ENCODE results near the gene NSG1. TPM values are rescaled to one million over a fixed set of nuclear protein-coding genes. Genes with fewer than 3 reads are reported as not detected.
"Not testable (repeated sequence)": the region's sequence is repeated elsewhere in the genome, so short reads cannot be mapped to it uniquely, and the experiment has no call there.

The NSG1 gene
- total RNA-seq, 1 donor from 2014 or later = 28.3 TPM

DNA sequence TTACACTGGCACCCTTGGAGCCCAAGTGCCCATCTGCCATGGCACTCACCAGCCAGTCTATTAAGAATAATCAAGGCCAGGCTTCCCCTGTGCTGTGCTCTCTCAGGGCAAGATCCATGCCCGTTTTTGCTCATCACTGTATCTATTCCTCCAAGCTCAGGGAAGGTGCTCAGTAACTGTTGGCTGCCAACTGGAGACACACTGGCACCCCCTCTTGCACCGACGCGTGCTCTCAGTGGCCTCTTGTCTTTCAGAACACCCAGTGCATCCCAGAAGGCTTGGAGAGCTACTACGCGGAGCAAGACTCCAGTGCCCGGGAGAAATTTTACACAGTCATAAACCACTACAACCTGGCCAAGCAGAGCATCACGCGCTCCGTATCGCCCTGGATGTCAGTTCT is 30.1 kb downstream of the NSG1 start:
- no peak for DNase-seq (ENCODE audit: low spot score)

DNA sequence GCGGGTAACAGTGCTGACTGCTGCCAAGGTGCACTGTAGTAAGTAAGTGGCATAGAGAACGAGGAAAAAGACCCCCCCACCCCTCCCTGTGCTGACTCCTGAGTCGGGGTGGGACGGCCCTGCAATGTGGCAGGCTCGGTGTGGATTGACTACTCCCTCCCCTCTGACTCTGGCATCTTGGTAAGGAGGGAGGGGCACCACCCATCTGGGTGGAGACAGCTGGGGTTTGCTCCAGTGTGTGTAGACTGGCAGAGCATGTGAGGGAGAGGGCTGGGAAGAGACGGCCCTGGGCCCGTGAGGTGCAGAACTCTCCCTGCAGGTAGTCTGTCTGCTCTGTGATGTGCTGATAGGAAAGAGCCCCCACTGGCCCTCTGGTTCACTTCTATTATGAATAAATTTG is 31.0 kb downstream of the NSG1 start:
- no peak for DNase-seq (ENCODE audit: low spot score)

DNA sequence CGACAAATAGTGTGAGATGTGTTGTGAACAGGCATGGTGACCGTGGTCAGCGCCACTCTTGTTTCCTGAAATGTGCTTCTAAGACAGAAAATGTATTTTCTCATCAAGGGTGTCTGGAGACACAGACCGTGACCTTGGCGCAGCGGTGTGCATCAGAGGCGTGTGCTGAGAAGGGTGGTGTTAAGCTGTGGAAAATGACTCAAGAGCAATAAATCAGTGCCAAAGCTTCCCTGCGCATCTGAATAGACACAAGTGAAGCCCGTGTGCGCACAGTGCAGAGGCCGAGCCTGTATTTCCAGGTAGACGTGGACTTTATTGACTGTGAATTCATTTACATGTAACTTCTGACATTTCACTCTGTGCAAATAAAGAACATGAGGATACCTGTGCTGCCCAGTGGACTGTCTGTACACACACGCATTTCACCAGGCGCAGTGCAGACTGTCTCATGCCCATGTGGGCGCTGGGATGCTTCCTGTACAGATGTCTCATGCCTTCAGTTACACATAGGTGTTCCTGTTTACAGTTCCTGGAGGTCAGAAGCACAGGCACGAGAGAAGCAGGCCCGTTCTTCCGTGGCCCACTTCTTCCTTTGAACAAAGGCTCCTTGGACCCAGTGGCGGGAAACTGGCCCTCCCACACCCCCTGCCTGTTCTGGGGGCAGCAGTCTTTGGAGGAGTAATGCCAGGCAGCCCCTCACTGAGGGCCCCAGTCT is 31.9 kb downstream of the NSG1 start:
- peak; percentile 18 for DNase-seq (ENCODE audit: low spot score)

DNA sequence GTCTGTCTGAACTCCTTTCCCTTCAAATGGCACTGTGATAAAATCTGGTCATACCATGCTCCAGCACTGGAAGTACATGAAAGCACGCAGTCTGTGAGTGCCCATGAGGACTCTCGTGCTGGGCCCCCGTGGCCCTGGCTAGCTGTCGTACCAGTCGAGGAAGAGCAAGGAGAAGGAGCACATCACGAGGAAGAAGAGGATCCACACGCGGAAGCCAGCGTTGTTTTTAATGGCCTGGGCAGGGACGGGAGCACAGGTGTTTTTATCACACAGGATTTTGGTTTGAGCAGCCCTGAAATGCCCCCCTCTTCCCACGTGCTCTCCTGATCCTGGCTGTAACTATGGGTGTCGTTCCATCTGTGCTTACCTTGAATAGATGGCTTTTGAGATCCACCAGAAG is 33.0 kb downstream of the NSG1 start:
- DNase-seq (ENCODE audit: low spot score) = no peak

DNA sequence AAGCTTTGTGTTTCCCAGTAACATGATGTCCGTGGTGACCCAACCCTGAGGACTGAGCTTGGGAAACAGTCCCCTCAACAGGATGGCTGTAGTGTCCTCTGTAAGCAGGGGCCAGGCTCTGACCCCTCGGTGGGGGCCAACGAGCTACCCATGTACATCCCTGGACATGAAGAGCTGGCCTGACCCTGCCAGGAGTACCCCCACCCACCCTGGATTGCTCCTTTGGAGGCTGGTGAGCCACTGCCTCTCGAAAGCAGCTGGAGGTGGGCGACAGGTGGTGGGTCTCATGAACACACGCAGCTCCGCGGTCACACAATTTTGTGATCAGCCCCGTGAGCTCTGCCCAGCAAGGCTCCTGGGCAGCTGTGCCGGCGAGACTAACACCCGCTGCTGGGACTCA is 33.5 kb downstream of the NSG1 start:
- DNase-seq (ENCODE audit: low spot score) = no peak

DNA sequence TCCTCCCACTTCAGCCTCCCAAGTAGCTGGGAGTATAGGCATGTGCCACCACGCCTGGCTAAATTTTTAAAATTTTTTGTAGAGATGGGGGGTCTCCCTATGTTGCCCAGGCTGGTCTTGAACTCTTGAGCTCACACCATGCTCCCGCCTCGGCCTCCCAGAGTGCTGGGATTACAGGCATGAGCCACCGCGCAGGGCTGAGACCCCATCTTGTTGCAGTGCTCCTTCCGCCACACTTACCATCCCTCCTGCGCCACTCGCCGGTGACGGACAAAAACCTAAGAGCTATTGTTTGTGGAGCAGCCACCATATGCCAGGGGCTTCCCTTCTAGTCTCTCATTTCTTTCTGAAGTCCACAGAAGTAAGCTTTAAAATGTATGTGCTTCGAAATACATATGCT is 34.5 kb downstream of the NSG1 start:
- no peak for DNase-seq (ENCODE audit: low spot score)

DNA sequence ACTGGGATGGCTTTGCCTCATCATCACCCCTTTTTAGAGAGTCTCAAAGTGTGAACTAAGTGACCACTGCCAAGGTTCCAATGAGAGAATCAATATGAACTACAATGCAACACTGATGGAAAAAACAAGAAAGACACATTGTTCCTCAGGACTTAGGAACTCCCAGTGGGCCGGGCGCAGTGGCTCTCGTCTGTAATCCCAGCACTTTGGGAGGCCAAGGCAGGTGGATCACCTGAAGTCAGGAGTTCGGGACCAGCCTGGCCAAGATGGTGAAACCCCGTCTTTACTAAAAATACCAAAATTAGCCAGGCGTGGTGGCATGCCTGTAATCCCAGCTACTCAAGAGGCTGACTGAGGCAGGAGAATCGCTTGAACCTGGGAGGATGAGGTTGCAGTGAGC is 35.2 kb downstream of the NSG1 start:
- DNase-seq (ENCODE audit: low spot score) = not testable (repeated sequence)

DNA sequence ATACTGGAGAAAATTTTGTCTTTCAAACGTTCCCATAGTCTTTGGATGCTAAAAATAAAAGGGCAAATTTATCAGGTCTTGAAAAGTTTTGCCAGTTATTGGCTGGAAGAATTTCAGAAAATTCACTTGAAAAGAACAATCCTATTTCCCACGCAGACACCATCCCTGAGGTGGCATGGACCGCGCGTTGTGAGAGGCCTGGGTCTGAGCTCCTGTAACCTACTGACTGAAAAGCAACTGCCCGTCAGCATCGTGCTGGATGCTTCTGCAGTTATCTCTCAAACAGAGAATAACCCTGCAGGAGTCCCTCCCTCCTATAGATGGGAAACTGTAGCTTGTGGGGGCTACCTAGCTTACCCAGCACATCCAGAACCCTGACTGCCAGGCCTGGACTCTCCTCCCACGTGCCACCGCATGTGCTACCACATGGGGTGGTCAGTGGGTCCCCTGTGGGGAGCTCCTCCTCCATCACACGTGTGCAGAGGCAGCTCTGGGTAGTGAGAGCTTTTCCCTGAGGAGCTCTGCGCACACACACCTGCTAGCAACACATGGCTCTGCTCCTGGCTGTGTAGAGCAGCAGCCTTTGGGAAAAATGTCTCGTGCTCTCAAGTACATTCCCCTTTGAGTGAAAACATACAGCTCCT is 36.1 kb downstream of the NSG1 start:
- DNase-seq (ENCODE audit: low spot score) = no peak

DNA sequence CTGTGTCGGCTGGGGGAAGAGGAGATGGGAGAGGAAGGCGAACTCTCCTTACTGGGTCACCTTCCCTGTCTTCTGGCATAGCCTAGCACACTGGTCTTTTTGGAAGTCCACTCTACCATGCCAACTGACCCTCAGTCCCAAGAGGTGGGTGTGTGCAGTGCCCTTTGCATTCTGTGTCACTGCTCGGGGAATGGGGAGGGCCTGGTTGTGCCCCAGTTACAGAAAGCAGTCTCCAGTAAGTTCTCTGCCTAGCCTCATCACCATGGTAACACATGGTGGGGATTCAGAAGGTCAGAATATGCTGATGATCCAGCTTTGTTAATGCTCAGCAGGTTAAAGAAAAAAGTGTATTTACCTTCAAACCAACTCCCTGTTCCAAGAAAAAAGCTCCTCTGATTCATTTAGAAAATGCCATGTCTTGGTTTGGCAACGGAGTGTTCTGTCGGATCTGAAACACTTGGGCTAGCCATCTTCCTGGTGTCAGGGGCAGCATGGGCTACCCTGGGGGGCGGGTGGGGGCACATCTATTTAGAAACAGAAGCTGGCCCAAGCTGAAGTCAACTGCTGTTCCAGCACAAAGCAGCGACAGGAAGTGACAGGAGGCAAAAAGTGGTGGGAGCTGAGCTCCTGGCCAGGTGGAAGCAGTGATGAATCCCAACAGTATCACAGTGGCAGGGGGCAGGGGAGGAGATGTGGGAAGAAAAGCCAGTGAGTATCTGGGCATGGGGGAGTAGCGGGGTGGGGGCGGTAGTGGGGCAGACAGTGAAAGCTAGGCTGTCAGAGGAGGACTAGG is 37.0 kb downstream of the NSG1 start:
- DNase-seq (ENCODE audit: low spot score) = no peak

DNA sequence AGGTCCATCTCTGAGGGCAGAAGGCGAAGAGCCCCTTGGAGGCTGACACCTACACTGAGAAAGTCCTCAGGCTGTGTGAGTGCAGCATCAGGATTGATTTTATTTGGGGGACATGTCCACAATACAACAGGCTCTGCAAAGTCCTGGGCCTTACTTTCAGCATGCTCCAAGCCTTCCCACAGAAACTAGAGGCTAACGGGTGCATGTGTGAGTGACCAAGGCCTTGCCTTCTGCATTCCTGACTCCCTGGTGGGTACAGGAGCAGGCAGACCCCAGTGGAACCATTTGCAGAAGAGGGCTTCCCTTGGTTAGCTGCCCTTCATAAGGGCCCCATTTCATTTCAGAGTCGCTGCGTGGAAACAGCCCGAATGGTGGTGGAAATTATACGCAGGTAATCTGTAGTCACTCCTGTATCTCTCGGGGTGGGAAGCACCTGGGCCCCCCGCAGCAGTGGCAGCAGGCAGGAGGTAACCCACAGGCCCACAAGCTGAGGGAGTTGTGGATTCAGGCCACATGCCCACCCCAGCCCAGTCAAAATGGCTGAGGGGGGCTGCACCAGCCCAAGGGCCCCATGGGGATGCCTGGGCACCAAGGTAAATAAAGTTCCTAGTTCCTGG is 37.7 kb downstream of the NSG1 start:
- no peak for DNase-seq (ENCODE audit: low spot score)

DNA sequence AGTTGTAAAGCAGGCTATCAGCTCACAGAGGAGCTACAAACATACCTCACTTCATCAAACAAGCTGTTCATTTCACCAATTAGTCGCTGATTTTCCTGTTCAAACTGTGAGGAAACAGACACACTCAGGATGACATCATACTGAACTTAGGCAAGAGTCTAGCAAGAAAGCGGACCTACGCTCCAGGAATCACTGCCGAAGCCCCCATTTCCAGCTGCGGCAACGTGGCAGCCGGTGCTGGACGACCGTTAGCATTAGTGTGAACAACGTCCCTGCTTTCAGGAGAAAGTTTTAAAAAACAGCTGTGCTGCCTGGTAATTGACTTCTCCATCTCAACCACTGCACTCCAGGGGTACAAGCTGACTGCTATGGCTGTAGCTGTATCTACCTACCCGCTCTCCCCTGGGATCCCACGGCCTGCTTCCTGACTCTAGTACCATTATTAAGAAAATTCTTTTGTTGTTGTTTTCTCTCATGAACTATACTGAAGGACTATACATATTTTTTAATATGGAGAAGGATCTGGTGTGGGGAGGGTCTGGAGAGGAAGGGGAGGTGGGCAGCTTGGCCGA is 38.3 kb downstream of the NSG1 start:
- no peak for DNase-seq (ENCODE audit: low spot score)

DNA sequence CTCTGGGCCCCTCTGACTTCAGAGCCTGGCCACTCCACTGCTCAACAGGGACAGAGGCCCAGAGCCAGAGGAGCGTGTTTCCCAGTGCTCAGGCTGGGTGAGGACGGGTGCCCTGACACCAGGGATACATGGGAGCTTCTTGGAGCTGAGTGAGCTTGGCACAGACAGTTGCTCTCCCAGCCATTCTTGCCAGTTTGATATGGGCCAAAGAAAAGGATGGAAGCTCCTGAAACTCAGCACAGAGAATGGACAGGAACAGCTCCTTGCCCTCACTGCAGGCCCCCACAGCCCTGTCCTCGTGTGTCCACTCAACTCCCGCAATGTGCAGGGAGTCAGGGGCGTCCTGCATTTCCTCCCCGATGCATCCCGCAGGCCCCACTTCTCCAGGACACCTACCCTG is 38.8 kb downstream of the NSG1 start:
- DNase-seq (ENCODE audit: low spot score) = no peak

DNA sequence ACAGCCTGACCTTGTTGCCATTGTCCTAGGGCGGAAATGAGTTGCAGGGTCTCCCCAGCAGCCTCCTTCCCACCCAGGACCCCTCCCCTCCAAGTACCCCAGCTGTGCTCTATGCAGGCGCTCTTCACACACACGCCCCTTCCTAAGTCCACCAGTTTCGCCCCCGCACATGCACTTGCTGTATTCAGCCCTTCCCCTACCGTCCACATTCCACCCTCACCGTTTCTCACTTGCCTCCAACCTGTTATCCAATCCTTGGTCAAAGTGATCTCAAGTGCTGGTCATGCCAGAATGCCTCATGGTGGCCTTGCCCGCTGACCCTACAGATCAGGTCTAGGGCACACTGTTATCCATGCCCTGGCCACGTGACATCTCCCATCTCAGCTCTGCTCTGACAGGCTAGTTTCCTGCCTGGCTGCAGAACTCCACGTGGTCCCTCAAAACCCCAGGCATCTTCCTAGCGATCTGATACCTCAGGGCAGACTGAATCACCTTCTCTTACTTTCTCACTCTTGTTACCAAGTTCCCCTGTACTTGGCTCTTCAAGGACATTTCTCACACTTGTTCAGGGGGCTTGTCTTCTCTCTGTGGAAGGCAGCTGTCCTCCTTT is 39.7 kb downstream of the NSG1 start:
- no peak for DNase-seq (ENCODE audit: low spot score)

DNA sequence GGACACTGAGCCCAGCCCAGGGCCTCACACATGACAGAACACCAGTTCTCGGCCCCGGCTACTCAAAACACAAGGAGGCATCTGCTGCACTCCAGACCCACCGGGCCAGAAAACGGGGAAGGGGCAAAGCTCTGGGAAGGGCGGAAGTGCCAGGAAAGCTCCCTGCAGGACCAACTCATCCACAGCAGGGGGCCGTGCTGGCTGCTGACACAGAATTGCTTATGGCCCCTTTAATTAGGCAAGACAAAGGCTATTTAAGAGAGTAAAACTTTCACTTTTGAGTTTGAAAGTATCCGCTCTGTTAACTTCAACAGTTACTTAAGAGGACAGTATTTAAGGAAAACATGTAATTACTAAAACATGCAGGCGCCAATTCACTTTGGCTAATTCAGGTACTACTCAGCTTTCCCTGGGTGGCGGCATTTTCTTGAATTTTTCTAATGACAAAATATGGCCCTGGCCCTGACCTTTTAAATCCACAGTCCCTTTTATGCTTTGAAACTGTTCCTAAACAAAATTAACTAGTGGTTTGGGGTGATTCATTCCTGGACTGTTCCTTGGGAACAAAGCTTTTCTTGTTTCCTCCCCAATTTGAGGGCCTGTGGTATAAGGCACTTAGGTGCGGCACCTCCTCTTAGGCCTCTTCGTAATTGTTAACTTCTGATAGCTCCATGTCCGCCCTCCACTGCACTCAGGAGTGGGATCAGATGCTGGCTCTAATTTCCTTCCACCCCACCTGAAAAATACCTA is 40.4 kb downstream of the NSG1 start:
- no peak for DNase-seq (ENCODE audit: low spot score)

DNA sequence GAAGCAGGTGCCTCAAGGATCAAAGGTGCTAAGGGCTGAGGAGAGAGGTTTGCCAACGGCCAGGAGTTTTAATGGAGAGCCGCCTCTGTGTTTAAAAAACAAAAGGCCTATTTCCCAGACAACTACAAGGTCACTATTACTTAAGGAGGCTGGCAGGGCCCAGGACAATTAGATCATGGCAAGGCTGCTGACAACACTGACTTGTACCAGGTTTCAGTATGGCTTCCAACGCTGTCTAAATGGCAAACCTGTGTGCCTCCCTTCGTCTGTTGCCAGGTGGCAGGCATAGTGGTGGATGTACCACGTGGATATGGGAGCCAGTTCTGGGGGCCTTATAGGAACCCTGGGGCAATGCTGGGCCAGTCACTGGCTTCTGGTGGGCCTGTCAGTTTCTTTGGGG is 41.0 kb downstream of the NSG1 start:
- DNase-seq (ENCODE audit: low spot score) = no peak

DNA sequence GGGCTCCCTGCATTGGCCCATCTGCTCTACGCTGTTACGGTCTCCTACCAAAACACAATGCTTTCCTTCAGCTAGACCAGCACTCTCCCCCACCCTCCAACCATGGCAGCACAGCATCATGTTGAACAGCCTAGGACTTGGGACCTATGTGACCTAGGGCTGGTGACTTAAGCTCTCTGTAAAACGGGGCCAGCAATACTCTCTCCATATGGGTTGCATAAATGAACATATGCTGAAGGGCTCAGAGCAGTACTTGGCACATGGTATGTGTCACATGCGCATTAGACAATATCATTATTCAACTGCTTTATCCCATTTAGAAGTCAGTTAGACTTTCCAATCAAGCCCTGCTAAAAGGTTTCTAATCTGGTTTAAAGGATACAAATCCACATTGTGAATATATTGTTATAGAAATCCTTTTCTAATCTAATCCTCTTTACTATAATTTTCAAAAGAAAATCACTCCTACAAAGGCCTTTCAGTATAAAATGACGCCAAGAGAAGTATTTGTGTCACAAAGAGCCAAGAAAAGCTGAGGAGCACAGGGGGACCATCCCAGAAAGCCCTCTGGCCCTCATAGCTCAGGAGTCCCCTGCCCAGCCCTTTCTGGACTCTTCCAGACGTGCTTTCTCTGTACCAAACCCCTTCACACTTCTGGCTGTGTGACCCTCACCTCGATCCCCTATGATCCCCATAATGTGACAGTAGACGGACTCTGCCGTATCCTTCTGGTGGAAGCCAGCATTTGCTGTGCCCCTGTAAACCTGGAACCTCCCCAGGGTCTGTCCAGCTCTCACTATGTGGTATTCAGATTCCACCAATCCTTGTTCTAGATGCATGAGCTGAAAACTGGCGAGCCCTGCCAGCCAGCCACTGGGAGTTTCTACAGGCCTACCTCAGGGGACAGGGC is 42.3 kb downstream of the NSG1 start:
- DNase-seq (ENCODE audit: low spot score) = no peak

DNA sequence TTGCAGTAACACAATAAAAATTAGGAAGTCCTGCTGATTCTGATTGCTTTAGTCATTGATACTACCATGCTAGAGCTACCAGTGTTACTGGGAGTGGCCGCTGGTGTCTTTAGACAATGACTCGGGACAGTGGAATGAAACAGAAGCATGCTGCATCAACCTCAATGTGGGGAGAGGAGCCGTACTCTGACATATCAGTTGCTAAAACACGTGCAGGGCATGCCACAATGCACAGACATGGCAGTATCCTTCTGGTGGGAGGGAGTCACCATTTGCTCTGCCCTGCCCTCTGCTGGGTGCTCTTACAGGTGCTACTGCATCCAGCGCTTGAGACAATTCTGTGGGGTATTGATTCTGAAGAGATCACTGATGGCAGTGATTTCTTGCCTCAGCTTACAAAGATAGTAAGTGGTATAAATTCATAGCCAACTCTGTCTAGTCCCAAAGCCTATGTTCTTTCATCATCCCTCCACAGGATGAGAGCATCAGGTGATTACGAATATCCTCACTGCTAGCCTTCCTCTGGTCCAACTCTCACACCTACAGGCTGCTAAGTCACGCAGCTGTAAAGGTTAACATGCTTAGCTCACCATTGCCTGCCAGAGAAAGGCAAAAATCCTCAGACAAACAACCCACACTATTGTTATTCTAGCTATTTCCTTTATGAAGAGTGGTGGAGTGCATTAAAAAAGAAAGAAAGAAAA is 43.7 kb downstream of the NSG1 start:
- no peak for DNase-seq (ENCODE audit: low spot score)

DNA sequence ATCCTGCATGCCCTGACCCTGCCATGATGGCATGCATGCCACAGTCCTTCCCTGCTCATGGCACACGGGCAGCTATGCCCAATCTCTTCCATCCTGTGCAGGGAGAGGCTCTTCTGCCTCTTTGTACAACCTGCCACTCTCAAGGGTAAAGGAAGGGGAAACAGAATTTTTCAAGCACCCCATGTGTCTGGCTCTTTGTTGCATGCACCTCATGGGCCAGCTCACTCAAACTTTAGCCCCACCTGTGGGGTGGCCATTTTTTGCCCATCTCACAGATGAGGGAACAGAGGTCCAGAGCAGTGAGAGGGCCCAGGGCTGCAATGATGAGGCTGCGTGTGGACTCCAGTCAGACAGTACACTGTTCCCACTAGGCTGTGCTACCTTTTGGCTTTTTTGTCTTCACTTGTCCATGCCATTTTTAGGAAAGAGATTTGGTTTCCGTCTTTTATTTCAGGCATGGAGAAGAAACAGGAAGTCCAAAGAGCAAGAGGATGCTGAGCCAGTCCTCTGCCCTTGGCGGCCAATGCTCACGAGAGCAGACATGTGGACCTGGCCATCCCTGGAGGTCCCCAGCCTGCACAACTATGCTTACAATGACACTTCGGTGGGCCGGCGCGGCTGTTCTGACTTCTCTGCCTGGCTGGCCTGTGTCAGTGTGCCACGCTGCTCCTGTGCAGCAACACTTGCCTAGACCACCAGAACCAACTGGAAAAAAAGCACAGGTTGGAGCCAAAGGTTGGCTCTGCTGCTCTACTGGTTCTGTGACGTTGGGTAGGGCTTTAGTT is 45.6 kb downstream of the NSG1 start:
- DNase-seq (ENCODE audit: low spot score) = no peak

Measured in ureter (tissue), 1 donor.